Measurements from ENCODE around the gene SPAG16.

GRCh38 chr2:213766062-213766461 lies 481.8 kb downstream of the SPAG16 start:
- TF ChIP-seq CTCF (IDR thresholded peaks at IDR 0.05) (no peak), POLR2A (IDR thresholded peaks at IDR 0.05) (no peak)

Data from body of pancreas (tissue), 4 donors.